Lung (tissue), 12 donors: ENCODE measurements around the gene SLC16A10. TPM values are rescaled to one million over a fixed set of nuclear protein-coding genes. Genes with fewer than 3 reads are reported as not detected.

Experiments used
- ATAC-seq: fragments of 200-7000 bp; cut with Tn5 transposase; one replicate; pipeline ENCODE4 v1.9.1; 2020; ENCODE audit warnings: moderate number of reproducible peaks; ENCODE audit not compliant: insufficient read depth, low FRiP score
- DNase-seq, 3 donors: peaks; one replicate each; pipeline ENCODE4 v3.0.0-alpha.2; 2013 to 2017
- H3K27ac ChIP-seq, 2 donors: one replicate each; pipeline ENCODE4 v1.5.1; 2013; ENCODE audit warnings: mild to moderate bottlenecking in 2 of 2, moderate library complexity in 2 of 2, control low read depth in 1 of 2, inconsistent platforms in 1 of 2, low read depth in 1 of 2, low read length in 1 of 2
- H3K27me3 ChIP-seq, 3 donors: one replicate each; pipeline ENCODE4 v1.5.1; 2013; ENCODE audit warnings: low read length in 2 of 3; ENCODE audit not compliant: control insufficient read depth in 3 of 3, insufficient read depth in 3 of 3
- H3K36me3 ChIP-seq, 4 donors: one replicate each; pipeline ENCODE4 v1.5.1; 2013; ENCODE audit warnings: low read length in 4 of 4, mild to moderate bottlenecking in 1 of 4, moderate library complexity in 1 of 4; ENCODE audit not compliant: control insufficient read depth in 4 of 4, insufficient read depth in 4 of 4
- H3K4me1 ChIP-seq, 5 donors: one replicate each; pipeline ENCODE4 v1.5.1; 2013; ENCODE audit warnings: low read length in 5 of 5, mild to moderate bottlenecking in 2 of 5, moderate library complexity in 1 of 5; ENCODE audit not compliant: control insufficient read depth in 5 of 5, insufficient read depth in 5 of 5
- H3K4me3 ChIP-seq: one replicate; pipeline ENCODE4 v1.5.1; 2013; ENCODE audit warnings: mild to moderate bottlenecking, control low read depth, moderate library complexity
- H3K9ac ChIP-seq, 2 donors: one replicate each; pipeline ENCODE4 v1.5.1; 2013; ENCODE audit warnings: low read length in 2 of 2, control low read depth in 1 of 2; ENCODE audit not compliant: insufficient read depth in 1 of 2
- H3K9me3 ChIP-seq, 4 donors: one replicate each; pipeline ENCODE4 v1.5.1; 2013; ENCODE audit warnings: low read length in 3 of 4, mild to moderate bottlenecking in 1 of 4, moderate library complexity in 1 of 4; ENCODE audit not compliant: control insufficient read depth in 4 of 4, insufficient read depth in 3 of 4
- WGBS, 2 donors: extraction: QIAGEN DNeasy Blood & Tissue Kit; methylation state at CpG; one replicate each; pipeline ENCODE4 v1.1.7; 2013; 5-methylcytosine and 5-hydroxymethylcytosine counted together
- polyA plus RNA-seq, 2 donors: library from polyadenylated mRNA; stranded (reverse); fragments of 200-250 nt; gene quantifications; one replicate each; pipeline ENCODE4 v1.2.1, GENCODE V29; 2013
- total RNA-seq, 2 donors: library from RNA; depleted of rRNA in 1 of 2; stranded (reverse); fragments of >200 nt in 1 of 2; gene quantifications; one replicate each; pipeline ENCODE4 v1.2.1, GENCODE V29; 2014 to 2021
- TF ChIP-seq, protein P1 (sequence below): IDR thresholded peaks from 2 replicates; pipeline ENCODE4 v1.5.1; 2012; ENCODE audit warnings: mild to moderate bottlenecking; ENCODE audit errors: control extremely low read depth, extremely low read depth
- donor health status: control.
- donor health status: control.
- donor health status: Bipolar disorder and iron deficiency.
- donor health status: healthy.
- donor health status: DM: yes; HTN: yes; CAD: no.

SLC16A10 gene
- total and polyA plus RNA-seq, 4 donors, result 2.0 to 10.5 (median 9.6) TPM

DNA sequence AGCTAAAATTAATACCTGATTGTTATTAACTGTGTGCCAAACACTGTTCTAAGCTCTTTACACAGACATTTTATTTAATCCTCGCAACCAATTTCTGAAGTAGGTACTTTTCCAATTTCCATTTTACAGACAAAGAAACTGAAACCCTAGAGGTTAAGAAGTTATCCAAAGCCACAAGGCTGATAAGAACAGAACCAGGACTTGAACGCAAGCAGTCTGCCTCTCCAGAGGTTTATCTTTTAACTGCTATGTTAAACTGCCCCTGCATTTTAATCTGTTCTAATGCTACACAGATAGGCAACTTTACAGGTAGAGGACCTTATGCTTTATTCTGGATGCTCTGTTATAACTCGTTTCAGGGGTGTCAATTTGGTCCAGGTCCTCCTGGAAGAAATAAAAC lies 118.2 kb downstream of the SLC16A10 start:
- H3K4me3 ChIP-seq, result no peak overlapping the region

DNA sequence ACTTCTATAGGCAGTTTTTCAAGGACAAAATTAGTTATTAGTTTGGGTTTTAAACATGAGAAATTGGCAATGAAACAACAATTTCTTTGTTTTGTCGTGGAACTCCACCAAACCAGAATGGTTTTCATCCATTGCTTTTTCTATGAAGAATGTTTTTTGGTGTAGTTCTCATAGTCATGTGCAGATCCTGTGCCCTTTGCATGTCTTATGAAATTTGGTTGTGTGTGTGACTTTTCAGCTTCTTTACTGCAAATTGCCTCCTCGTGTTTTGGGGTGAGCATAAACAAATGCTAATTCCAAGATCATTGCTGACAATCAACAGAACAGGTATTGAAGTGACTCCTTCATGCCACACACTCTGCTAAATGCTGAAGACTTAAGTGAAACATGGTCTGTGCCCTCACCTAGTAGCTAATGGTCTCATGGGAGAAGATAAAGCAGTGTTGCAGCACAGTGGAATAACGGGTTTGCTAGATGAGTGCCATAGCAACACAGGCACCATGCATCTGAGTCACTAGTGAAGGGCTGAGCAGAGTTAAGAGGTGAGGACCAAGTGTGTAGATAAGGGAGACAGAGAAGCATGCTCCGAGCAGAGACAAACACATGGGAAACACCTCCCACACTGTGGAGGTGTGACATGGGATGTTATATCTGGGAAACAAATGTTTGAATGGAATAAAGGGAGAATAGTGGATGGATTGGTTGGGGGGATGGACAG lies 120.0 kb downstream of the SLC16A10 start:
- WGBS, 2 donors, result 72 to 89% methylated on average over 4 of the region's 4 CpGs
- Histone ChIP-seq H3K9me3 (no peaks in the 10 kb centered on the region), H3K4me3 (no peak overlapping the region), H3K36me3 (no peaks in the 10 kb centered on the region), H3K9ac (no peak overlapping the region), H3K27me3 (no peaks in the 10 kb centered on the region), H3K27ac (no peak overlapping the region), H3K4me1 (peaks cover 0 to 5% (median 0%) of the 10 kb centered on the region in 5 donors)
- no peak for ATAC-seq
- DNase-seq, result no peak
- TF ChIP-seq, protein P1, sequence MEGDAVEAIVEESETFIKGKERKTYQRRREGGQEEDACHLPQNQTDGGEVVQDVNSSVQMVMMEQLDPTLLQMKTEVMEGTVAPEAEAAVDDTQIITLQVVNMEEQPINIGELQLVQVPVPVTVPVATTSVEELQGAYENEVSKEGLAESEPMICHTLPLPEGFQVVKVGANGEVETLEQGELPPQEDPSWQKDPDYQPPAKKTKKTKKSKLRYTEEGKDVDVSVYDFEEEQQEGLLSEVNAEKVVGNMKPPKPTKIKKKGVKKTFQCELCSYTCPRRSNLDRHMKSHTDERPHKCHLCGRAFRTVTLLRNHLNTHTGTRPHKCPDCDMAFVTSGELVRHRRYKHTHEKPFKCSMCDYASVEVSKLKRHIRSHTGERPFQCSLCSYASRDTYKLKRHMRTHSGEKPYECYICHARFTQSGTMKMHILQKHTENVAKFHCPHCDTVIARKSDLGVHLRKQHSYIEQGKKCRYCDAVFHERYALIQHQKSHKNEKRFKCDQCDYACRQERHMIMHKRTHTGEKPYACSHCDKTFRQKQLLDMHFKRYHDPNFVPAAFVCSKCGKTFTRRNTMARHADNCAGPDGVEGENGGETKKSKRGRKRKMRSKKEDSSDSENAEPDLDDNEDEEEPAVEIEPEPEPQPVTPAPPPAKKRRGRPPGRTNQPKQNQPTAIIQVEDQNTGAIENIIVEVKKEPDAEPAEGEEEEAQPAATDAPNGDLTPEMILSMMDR, result no peak

More for the DNA sequence above, 118.2 kb downstream of the SLC16A10 start:
- no peak for ATAC-seq
- Histone ChIP-seq H3K27ac (no peak overlapping the region), H3K36me3 (no peaks in the 10 kb centered on the region), H3K9me3 (no peaks in the 10 kb centered on the region), H3K9ac (no peak overlapping the region), H3K27me3 (no peaks in the 10 kb centered on the region), H3K4me1 (peaks cover 0 to 5% (median 3%) of the 10 kb centered on the region in 5 donors)
- no peak for DNase-seq
- TF ChIP-seq, protein P1, result no peak
- 60 to 84% methylated on average over 3 of the region's 3 CpGs for WGBS, 2 donors

DNA sequence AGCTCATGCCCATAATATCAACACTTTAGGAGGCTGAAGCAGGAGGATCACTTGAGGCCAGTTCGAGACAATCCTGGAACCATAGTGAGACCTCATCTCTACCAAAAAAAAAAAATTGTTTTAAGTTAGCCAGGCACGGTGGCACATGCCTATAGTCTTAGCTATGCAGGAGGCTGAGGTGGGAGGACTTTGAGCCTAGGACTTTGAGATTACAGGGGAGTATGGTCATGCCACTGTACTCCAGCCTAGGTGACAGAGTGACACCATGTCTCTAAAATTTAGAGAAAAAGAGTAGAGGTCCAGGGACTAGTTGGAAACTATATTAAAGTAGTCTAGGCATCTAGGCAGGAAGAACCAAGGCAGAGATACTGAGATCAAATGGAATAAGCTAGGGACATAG lies 121.6 kb downstream of the SLC16A10 start:
- TF ChIP-seq, protein P1, result no peak
- 90 to 95% methylated on average over 2 of the region's 2 CpGs for WGBS, 2 donors
- no peak for DNase-seq

More for the DNA sequence above, 121.6 kb downstream of the SLC16A10 start:
- H3K4me1 ChIP-seq, result peaks cover 0 to 4% (median 0%) of the 10 kb centered on the region in 5 donors
- no peak overlapping the region for H3K4me3 ChIP-seq
- no peak overlapping the region for H3K9ac ChIP-seq
- no peak overlapping the region for H3K27ac ChIP-seq
- H3K36me3 ChIP-seq, result no peaks in the 10 kb centered on the region
- H3K27me3 ChIP-seq, result no peaks in the 10 kb centered on the region
- no peaks in the 10 kb centered on the region for H3K9me3 ChIP-seq
- no peak for ATAC-seq
